ENCODE data around the gene LY6G5B. TPM values are rescaled to one million over a fixed set of nuclear protein-coding genes. Genes with fewer than 3 reads are reported as not detected.

Gene LY6G5B
- total RNA-seq, 2 experiments from 2014 or later, result 27.0 to 28.0 TPM

DNA sequence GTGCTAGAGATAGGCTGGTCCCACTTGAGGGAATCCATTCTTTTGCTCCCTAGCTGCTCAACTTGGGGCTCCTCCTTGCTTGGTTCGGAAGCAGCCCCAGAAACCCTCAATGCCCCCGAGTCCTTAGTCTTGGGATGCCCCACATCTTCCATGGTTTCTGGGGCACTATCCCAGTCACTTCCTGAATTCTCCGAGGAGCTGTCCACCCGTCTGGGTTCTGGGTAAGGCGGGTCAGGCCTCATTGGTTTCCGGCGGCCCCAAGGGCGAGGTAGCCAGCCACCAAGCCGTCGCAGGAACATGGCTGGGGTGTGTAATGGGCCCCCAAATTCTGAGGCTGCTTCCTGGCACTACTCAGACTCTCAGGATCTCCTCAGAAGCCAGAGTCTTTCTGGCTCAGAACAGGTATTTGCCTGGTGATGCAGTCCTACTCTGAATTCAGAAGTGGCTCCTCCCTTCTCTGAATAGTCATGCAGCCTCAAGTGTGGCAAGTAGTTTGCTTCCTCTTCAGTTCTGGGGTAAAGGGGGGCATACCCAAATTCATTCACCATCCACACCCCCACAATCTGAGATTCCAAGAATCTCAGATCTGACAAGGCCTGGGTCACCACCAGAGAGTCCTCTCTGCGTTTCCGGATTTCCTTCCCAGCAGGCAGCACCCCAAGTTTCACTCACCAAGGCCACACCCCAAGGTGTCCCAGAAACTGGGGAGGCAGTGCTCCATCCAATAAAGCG, 10.0 kb upstream of the LY6G5B start:
- Histone ChIP-seq H3K4me3 (ENCODE audit: low read length) (peak overlapping the region; percentile 80), H3K9me3 (ENCODE audit: control insufficient read depth in 1 of 2, insufficient read depth in 1 of 2, low read length in 2 of 2) (no peaks in the 10 kb centered on the region), H3K4me1 (ENCODE audit: insufficient read depth, low read length) (peaks cover 67% of the 10 kb centered on the region), H3K27me3 (ENCODE audit: control insufficient read depth in 1 of 2, insufficient read depth in 2 of 2, low read length in 2 of 2) (no peaks in the 10 kb centered on the region), H3K36me3 (ENCODE audit: insufficient read depth, low read length) (peaks cover 48% of the 10 kb centered on the region), H3K27ac (ENCODE audit: low read depth in 1 of 2, low read length in 2 of 2) (peak overlapping the region; percentile 70 to 71)
- Mint-ChIP-seq H3K36me3 (ENCODE audit: low read depth) (peaks cover 61% of the 10 kb centered on the region), H3K4me3 (peak overlapping the region; percentile 95), H3K9me3 (no peaks in the 10 kb centered on the region), H3K27ac (peak overlapping the region; percentile 94), H3K27me3 (no peaks in the 10 kb centered on the region), H3K4me1 (ENCODE audit: low read depth) (peaks cover 75% of the 10 kb centered on the region)
- ChIA-PET CTCF (interaction anchor here (0.9 to 2.7 kb wide), 2 partner anchors 7 to 30 kb away, joined by 3 to 9 read pairs; partner anchors contain the start of gene BAG6), POLR2A (interaction anchor here (0.6 to 7.9 kb wide), 12 partner anchors 6 to 1403 kb away, joined by 3 to 250 read pairs (median 5); partner anchors contain the start of genes ABHD16A, APOM, ATP6V1G2 and BAG6)
- peak in 4 of 14 experiments; percentile 35 to 52 (median 48) for DNase-seq
- ATAC-seq (ENCODE audit: poor library complexity), result peak; percentile 54
- intact Hi-C loops (cut with DNase I, micrococcal nuclease), result loop anchor here (1.0 to 10.0 kb wide), 5 partner anchors 8 to 1545 kb away; partner anchors contain the start of genes BAG6 (in 2 of the 2), ABCF1 (in 1 of the 2), GPSM3 (in 1 of the 2) and HSD17B8 (in 1 of the 2)
- TF ChIP-seq, protein P1, sequence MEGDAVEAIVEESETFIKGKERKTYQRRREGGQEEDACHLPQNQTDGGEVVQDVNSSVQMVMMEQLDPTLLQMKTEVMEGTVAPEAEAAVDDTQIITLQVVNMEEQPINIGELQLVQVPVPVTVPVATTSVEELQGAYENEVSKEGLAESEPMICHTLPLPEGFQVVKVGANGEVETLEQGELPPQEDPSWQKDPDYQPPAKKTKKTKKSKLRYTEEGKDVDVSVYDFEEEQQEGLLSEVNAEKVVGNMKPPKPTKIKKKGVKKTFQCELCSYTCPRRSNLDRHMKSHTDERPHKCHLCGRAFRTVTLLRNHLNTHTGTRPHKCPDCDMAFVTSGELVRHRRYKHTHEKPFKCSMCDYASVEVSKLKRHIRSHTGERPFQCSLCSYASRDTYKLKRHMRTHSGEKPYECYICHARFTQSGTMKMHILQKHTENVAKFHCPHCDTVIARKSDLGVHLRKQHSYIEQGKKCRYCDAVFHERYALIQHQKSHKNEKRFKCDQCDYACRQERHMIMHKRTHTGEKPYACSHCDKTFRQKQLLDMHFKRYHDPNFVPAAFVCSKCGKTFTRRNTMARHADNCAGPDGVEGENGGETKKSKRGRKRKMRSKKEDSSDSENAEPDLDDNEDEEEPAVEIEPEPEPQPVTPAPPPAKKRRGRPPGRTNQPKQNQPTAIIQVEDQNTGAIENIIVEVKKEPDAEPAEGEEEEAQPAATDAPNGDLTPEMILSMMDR (IDR thresholded peaks at IDR 0.05), result no peak

DNA sequence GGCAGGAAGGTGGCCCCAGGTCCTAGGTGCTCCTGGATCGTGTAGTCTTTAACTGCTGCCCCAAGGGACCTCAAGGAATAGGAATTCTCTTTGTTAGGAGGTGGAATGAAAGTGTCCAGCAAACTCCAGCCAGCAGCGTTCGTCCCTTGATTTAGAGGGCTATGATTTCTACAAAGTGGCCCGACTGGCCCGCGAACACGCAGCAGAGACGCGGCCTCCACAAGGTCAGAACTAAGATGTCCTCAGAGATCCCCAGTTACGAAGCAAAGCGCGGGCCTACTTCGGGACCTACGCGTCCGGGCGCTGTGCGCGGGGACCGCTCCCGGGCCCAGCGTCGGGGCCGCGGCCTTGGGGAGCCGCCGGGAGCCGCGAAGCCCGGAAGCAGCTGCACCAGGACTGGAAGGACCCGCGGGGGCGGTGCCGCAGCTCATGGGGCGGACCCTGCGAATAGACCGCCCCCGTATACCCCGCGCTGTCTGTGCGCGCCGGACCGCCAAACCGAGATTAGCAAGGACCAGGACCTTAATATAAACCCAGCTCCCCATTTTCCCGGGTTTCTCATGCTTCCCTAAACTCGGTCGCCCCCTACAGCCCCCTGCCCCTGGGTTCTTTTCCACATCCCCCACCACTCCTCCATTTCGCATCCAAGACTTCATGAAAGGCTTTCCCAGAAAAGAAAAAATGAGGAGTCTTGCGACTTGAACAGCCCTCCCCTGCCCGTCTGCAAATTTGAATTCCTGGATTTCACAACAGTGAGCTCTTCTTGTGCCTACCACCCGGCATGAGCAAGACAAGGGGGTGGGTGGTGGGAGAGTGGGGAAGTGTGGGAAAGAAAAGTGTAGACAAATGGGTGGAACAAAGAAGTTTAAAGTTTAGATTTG, 9.2 kb upstream of the LY6G5B start, which contains the start of gene C6orf47:
TSS of gene C6orf47 (minus strand) at position 398 of the 881 bp plus-strand sequence. CDS start 831 bp downstream, outside the sequence.
- peak within 1 kb of the TSS; percentile 80 for H3K4me3 ChIP-seq (ENCODE audit: low read length)
- no peaks in the 10 kb centered on the region for H3K27me3 Mint-ChIP-seq
- peak within 1 kb of the TSS; percentile 70 to 71 for H3K27ac ChIP-seq (ENCODE audit: low read depth in 1 of 2, low read length in 2 of 2)
- CTCF ChIA-PET, result interaction anchor here (0.8 to 2.7 kb wide), 3 partner anchors 8 to 202 kb away, joined by 3 to 9 read pairs (median 3); partner anchors contain the start of genes BAG6 and NEU1
- H3K9me3 Mint-ChIP-seq, result no peaks in the 10 kb centered on the region
- H3K4me1 Mint-ChIP-seq (ENCODE audit: low read depth), result peaks cover 73% of the 10 kb centered on the region
- TF ChIP-seq, protein P1 (IDR thresholded peaks at IDR 0.05), result no peak
- H3K36me3 ChIP-seq (ENCODE audit: insufficient read depth, low read length), result peaks cover 48% of the 10 kb centered on the region
- H3K9me3 ChIP-seq (ENCODE audit: control insufficient read depth in 1 of 2, insufficient read depth in 1 of 2, low read length in 2 of 2), result no peaks in the 10 kb centered on the region
- peak; percentile 45 to 87 (median 74) for DNase-seq
- POLR2A ChIA-PET, result interaction anchor here (1.0 to 7.9 kb wide), 13 partner anchors 7 to 202 kb away, joined by 3 to 250 read pairs (median 5); partner anchors contain the start of genes ABHD16A, APOM, ATP6V1G2 and BAG6
- ATAC-seq (ENCODE audit: poor library complexity), result peak; percentile 42
- no peaks in the 10 kb centered on the region for H3K27me3 ChIP-seq (ENCODE audit: control insufficient read depth in 1 of 2, insufficient read depth in 2 of 2, low read length in 2 of 2)
- H3K36me3 Mint-ChIP-seq (ENCODE audit: low read depth), result peaks cover 67% of the 10 kb centered on the region
- intact Hi-C loops (cut with DNase I, micrococcal nuclease), result loop anchor here (1.0 to 10.0 kb wide), 5 partner anchors 8 to 1544 kb away; partner anchors contain the start of genes BAG6 (in 2 of the 2), ABCF1 (in 1 of the 2), GPSM3 (in 1 of the 2) and HSD17B8 (in 1 of the 2)
- peak within 1 kb of the TSS; percentile 94 for H3K27ac Mint-ChIP-seq
- H3K4me3 Mint-ChIP-seq, result peak within 1 kb of the TSS; percentile 95
- H3K4me1 ChIP-seq (ENCODE audit: insufficient read depth, low read length), result peaks cover 73% of the 10 kb centered on the region
